ENCODE results near the gene PDE10A.

- TF ChIP-seq, protein P1, sequence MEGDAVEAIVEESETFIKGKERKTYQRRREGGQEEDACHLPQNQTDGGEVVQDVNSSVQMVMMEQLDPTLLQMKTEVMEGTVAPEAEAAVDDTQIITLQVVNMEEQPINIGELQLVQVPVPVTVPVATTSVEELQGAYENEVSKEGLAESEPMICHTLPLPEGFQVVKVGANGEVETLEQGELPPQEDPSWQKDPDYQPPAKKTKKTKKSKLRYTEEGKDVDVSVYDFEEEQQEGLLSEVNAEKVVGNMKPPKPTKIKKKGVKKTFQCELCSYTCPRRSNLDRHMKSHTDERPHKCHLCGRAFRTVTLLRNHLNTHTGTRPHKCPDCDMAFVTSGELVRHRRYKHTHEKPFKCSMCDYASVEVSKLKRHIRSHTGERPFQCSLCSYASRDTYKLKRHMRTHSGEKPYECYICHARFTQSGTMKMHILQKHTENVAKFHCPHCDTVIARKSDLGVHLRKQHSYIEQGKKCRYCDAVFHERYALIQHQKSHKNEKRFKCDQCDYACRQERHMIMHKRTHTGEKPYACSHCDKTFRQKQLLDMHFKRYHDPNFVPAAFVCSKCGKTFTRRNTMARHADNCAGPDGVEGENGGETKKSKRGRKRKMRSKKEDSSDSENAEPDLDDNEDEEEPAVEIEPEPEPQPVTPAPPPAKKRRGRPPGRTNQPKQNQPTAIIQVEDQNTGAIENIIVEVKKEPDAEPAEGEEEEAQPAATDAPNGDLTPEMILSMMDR (IDR thresholded peaks at IDR 0.05; ENCODE audit: insufficient read depth, low read length, poor library complexity, severe bottlenecking), result no peak
- no peak for TF ChIP-seq EZH2phosphoT487 (conservative IDR thresholded peaks at IDR 0.05; ENCODE audit: low read length)
Observed at GRCh38 chr6:165548450-165548849, 114.6 kb downstream of the PDE10A start.
